ENCODE data around the gene TIMM29. TPM values are rescaled to one million over a fixed set of nuclear protein-coding genes. Genes with fewer than 3 reads are reported as not detected.

Gene TIMM29
- total RNA-seq, 1 donor from 2014 or later, result 25.8 TPM

GRCh38 chr19:10896851-10897526, 31.6 kb upstream of the TIMM29 start:
- DNase-seq (ENCODE audit: extremely low spot score, unreplicated experiment), result no peak

GRCh38 chr19:10898633-10899032, 30.0 kb upstream of the TIMM29 start:
- TF ChIP-seq, protein P1, sequence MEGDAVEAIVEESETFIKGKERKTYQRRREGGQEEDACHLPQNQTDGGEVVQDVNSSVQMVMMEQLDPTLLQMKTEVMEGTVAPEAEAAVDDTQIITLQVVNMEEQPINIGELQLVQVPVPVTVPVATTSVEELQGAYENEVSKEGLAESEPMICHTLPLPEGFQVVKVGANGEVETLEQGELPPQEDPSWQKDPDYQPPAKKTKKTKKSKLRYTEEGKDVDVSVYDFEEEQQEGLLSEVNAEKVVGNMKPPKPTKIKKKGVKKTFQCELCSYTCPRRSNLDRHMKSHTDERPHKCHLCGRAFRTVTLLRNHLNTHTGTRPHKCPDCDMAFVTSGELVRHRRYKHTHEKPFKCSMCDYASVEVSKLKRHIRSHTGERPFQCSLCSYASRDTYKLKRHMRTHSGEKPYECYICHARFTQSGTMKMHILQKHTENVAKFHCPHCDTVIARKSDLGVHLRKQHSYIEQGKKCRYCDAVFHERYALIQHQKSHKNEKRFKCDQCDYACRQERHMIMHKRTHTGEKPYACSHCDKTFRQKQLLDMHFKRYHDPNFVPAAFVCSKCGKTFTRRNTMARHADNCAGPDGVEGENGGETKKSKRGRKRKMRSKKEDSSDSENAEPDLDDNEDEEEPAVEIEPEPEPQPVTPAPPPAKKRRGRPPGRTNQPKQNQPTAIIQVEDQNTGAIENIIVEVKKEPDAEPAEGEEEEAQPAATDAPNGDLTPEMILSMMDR (IDR thresholded peaks at IDR 0.05), result no peak
- peaks cover 41% of the 10 kb centered on the region for H3K4me1 Mint-ChIP-seq (ENCODE audit: unreplicated experiment)
- H3K36me3 Mint-ChIP-seq (ENCODE audit: unreplicated experiment), result peaks cover 8% of the 10 kb centered on the region
- no peak overlapping the region for H3K4me3 Mint-ChIP-seq (ENCODE audit: unreplicated experiment)
- H3K27ac Mint-ChIP-seq (ENCODE audit: unreplicated experiment), result peak overlapping the region; percentile 45
- DNase-seq (ENCODE audit: extremely low spot score, unreplicated experiment), result no peak
- peaks cover 6% of the 10 kb centered on the region for H3K9me3 Mint-ChIP-seq (ENCODE audit: unreplicated experiment)
- H3K27me3 Mint-ChIP-seq (ENCODE audit: unreplicated experiment), result no peaks in the 10 kb centered on the region

More at GRCh38 chr19:10896851-10897526, 31.6 kb upstream of the TIMM29 start:
- Mint-ChIP-seq H3K36me3 (ENCODE audit: unreplicated experiment) (no peaks in the 10 kb centered on the region), H3K27ac (ENCODE audit: unreplicated experiment) (peak overlapping the region; percentile 89), H3K27me3 (ENCODE audit: unreplicated experiment) (no peaks in the 10 kb centered on the region), H3K4me3 (ENCODE audit: unreplicated experiment) (no peak overlapping the region), H3K9me3 (ENCODE audit: unreplicated experiment) (no peaks in the 10 kb centered on the region), H3K4me1 (ENCODE audit: unreplicated experiment) (peaks cover 48% of the 10 kb centered on the region)
- TF ChIP-seq, protein P1 (IDR thresholded peaks at IDR 0.05), result no peak

- TF ChIP-seq, protein P1 (IDR thresholded peaks at IDR 0.05), result no peak
- H3K27ac Mint-ChIP-seq (ENCODE audit: unreplicated experiment), result peak overlapping the region; percentile 45
- H3K9me3 Mint-ChIP-seq (ENCODE audit: unreplicated experiment), result peaks cover 6% of the 10 kb centered on the region
- H3K4me3 Mint-ChIP-seq (ENCODE audit: unreplicated experiment), result no peak overlapping the region
- no peak for DNase-seq (ENCODE audit: extremely low spot score, unreplicated experiment)
- peaks cover 36% of the 10 kb centered on the region for H3K4me1 Mint-ChIP-seq (ENCODE audit: unreplicated experiment)
- no peaks in the 10 kb centered on the region for H3K27me3 Mint-ChIP-seq (ENCODE audit: unreplicated experiment)
- peaks cover 8% of the 10 kb centered on the region for H3K36me3 Mint-ChIP-seq (ENCODE audit: unreplicated experiment)
Observed at GRCh38 chr19:10899151-10899653, 29.4 kb upstream of the TIMM29 start.

GRCh38 chr19:10907925-10908324, 20.7 kb upstream of the TIMM29 start:
- Mint-ChIP-seq H3K4me1 (ENCODE audit: unreplicated experiment) (no peaks in the 10 kb centered on the region), H3K9me3 (ENCODE audit: unreplicated experiment) (peaks cover 4% of the 10 kb centered on the region), H3K4me3 (ENCODE audit: unreplicated experiment) (no peak overlapping the region), H3K36me3 (ENCODE audit: unreplicated experiment) (peaks cover 35% of the 10 kb centered on the region), H3K27ac (ENCODE audit: unreplicated experiment) (no peak overlapping the region), H3K27me3 (ENCODE audit: unreplicated experiment) (no peaks in the 10 kb centered on the region)
- DNase-seq (ENCODE audit: extremely low spot score, unreplicated experiment), result no peak
- TF ChIP-seq, protein P1 (IDR thresholded peaks at IDR 0.05), result no peak

DNA sequence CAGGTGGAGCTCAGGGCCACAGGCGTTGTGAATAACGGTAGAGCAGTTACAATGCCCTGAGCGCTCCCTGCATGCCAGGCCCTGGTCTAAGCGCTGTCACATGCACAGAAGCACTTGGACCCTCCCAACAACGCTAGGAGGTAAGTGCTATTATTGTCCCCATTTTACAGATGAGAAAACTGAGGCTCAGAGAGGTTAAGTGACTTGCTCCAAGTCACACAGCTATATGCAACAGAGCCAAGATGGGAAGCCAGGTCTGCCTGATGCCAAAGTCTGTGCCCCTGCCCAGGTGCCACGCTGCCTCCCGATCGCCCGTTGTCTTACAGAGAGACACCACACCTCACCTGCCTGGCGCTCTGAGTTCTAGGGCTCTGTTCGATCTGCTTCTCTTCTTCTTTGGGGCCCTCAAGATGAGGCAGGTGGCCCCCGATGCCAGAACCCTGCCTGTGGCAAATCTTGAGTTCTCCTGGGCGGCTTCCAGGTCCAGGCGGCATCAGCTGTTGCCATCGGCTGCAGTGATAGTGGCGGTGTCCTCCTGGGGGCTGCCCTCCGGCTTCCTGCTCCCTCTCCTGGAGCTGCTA, 20.1 kb upstream of the TIMM29 start:
- Mint-ChIP-seq H3K4me1 (ENCODE audit: unreplicated experiment) (no peaks in the 10 kb centered on the region), H3K27ac (ENCODE audit: unreplicated experiment) (no peak overlapping the region), H3K4me3 (ENCODE audit: unreplicated experiment) (no peak overlapping the region), H3K27me3 (ENCODE audit: unreplicated experiment) (no peaks in the 10 kb centered on the region), H3K36me3 (ENCODE audit: unreplicated experiment) (peaks cover 30% of the 10 kb centered on the region), H3K9me3 (ENCODE audit: unreplicated experiment) (no peaks in the 10 kb centered on the region)
- TF ChIP-seq, protein P1 (IDR thresholded peaks at IDR 0.05), result no peak
- no peak for DNase-seq (ENCODE audit: extremely low spot score, unreplicated experiment)

Data from osteocyte (in vitro differentiated cells).